CD4-positive, alpha-beta T cell (primary cell): Measurements from ENCODE around the gene CHST12. TPM values are rescaled to one million over a fixed set of nuclear protein-coding genes. Genes with fewer than 3 reads are reported as not detected.

Experiments used
- ATAC-seq: fragments of 200-7000 bp; cut with Tn5 transposase; one replicate; pipeline ENCODE4 v1.10.0; 2022; ENCODE audit warnings: mild to moderate bottlenecking; ENCODE audit not compliant: poor library complexity
- CTCF ChIA-PET: fragments of 350-600 bp; sonication (Branson Sonifier 250); formaldehyde crosslinking; loops from one replicate; lab custom pipeline; 2021; ENCODE audit warnings: antibody characterized with exemption, inconsistent platforms; lab: Charles Lee
- POLR2A ChIA-PET: fragments of 350-600 bp; sonication (Branson Sonifier 250); formaldehyde crosslinking; loops from one replicate; lab custom pipeline; 2021; ENCODE audit warnings: antibody characterized with exemption, inconsistent platforms; lab: Charles Lee
- DNase-seq, 14 experiments: peaks; one replicate each; pipeline ENCODE4 v3.0.0-alpha.2; 2013 to 2020; ENCODE audit warnings: mixed read lengths in 2 of 14
- H3K27ac ChIP-seq, 2 donors: one replicate each; pipeline versions ENCODE4 v1.5.1 to v1.7.0; 2013; ENCODE audit warnings: low read length in 2 of 2, low read depth in 1 of 2, mild to moderate bottlenecking in 1 of 2
- H3K27me3 ChIP-seq, 2 experiments: 1 replicate in 1 of 2; 2 replicates in 1 of 2; pipeline versions ENCODE4 v1.6.1 to v1.7.0; 2013; ENCODE audit warnings: low read length in 2 of 2, control low read depth in 1 of 2, mild to moderate bottlenecking in 1 of 2, moderate library complexity in 1 of 2; ENCODE audit not compliant: insufficient read depth in 2 of 2, control insufficient read depth in 1 of 2
- H3K36me3 ChIP-seq: one replicate; pipeline ENCODE4 v1.6.1; 2013; ENCODE audit warnings: low read length, control low read depth; ENCODE audit not compliant: insufficient read depth
- H3K4me1 ChIP-seq: one replicate; pipeline ENCODE4 v1.6.1; 2013; ENCODE audit warnings: low read length, control low read depth; ENCODE audit not compliant: insufficient read depth
- H3K4me3 ChIP-seq: one replicate; pipeline ENCODE4 v1.5.1; 2013; ENCODE audit warnings: mild to moderate bottlenecking, low read length, moderate library complexity
- H3K9me3 ChIP-seq, 2 experiments: 1 replicate in 1 of 2; 2 replicates in 1 of 2; pipeline versions ENCODE4 v1.6.1 to v1.7.0; 2013; ENCODE audit warnings: low read length in 2 of 2, mild to moderate bottlenecking in 2 of 2, control low read depth in 1 of 2, moderate library complexity in 1 of 2; ENCODE audit not compliant: control insufficient read depth in 1 of 2, insufficient read depth in 1 of 2
- H3K27ac Mint-ChIP-seq: one replicate; pipeline ENCODE4 v1.8.0; 2020; ENCODE audit warnings: mixed read lengths
- H3K27me3 Mint-ChIP-seq: one replicate; pipeline ENCODE4 v1.8.0; 2021; ENCODE audit warnings: mixed read lengths
- H3K36me3 Mint-ChIP-seq: one replicate; pipeline ENCODE4 v1.8.0; 2021; ENCODE audit warnings: low read depth, mixed read lengths
- H3K4me1 Mint-ChIP-seq: one replicate; pipeline ENCODE4 v1.8.0; 2021; ENCODE audit warnings: low read depth, mixed read lengths
- H3K4me3 Mint-ChIP-seq: one replicate; pipeline ENCODE4 v1.8.0; 2020; ENCODE audit warnings: mild to moderate bottlenecking, mixed read lengths
- H3K9me3 Mint-ChIP-seq: one replicate; pipeline ENCODE4 v1.8.0; 2020; ENCODE audit warnings: mixed read lengths
- intact Hi-C, 2 experiments: fragments of 100-400 bp; cut with DNase I in 1 of 2; cut with micrococcal nuclease in 1 of 2; formaldehyde crosslinking; loops; one replicate each; pipeline versions ENCODE4 v1.15.1 to v1.9.0; 2023 to 2025; cut with DNase I, micrococcal nuclease
- total RNA-seq, 174 experiments: library from RNA in 2 of 174; stranded (reverse) in 2 of 174; gene quantifications; one replicate each; pipeline ENCODE4 v1.2.3 and lab custom pipeline; 2021 to 2026
- TF ChIP-seq, protein P1 (sequence below): fragments of 200-600 bp; IDR thresholded peaks from one replicate; pipeline ENCODE4 v1.8.0; 2022; ENCODE audit warnings: antibody characterized with exemption, mild to moderate bottlenecking

Gene CHST12
- total RNA-seq, 2 experiments from 2014 or later = 6.6 to 8.6 TPM

DNA sequence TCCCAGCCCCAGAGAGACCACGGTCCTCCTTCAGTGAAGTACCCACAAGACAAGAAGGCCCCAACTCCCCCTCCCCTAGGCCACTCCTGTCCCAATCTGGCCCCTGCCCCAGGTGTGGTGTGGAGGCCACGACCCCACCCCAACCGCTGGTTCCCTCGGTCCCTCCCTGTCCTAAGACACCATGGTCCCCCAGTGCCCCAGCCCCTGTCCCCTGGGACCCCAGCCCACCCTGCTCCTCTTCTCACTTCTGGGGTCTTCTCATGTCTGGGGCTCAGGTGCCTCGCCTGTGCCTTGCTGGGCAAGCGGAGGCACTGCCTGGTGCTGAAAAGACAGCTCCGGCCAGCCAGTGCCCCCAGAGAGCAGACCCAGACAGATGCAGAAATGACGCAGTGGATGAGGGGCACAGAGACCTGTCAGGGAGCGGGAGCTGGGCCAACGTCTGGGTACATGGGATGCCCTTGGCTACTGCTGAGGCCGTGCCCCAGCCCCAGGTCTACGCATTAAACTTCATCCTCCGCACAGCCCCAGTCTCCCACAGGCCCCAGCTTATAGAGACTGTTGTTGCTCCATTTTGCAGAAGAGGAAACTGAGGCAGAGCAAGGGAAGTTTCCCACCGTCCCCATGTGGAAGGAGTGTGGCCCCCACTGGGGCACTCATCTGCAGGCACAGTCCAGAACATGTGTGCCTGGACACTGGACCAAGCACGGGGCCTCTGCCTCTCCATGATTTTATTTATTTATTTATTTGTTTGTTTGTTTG, 58.0 kb downstream of the CHST12 start:
- DNase-seq = no peak
- no peaks in the 10 kb centered on the region for H3K9me3 Mint-ChIP-seq
- no peaks in the 10 kb centered on the region for H3K27me3 Mint-ChIP-seq
- ATAC-seq = no peak
- no peaks in the 10 kb centered on the region for H3K36me3 Mint-ChIP-seq
- no peak overlapping the region for H3K4me3 Mint-ChIP-seq
- ChIA-PET POLR2A (no interaction called here), CTCF (no interaction called here)
- no peak overlapping the region for H3K27ac ChIP-seq
- intact Hi-C loops = no loop called here
- H3K4me1 Mint-ChIP-seq = no peaks in the 10 kb centered on the region
- TF ChIP-seq, protein P1, sequence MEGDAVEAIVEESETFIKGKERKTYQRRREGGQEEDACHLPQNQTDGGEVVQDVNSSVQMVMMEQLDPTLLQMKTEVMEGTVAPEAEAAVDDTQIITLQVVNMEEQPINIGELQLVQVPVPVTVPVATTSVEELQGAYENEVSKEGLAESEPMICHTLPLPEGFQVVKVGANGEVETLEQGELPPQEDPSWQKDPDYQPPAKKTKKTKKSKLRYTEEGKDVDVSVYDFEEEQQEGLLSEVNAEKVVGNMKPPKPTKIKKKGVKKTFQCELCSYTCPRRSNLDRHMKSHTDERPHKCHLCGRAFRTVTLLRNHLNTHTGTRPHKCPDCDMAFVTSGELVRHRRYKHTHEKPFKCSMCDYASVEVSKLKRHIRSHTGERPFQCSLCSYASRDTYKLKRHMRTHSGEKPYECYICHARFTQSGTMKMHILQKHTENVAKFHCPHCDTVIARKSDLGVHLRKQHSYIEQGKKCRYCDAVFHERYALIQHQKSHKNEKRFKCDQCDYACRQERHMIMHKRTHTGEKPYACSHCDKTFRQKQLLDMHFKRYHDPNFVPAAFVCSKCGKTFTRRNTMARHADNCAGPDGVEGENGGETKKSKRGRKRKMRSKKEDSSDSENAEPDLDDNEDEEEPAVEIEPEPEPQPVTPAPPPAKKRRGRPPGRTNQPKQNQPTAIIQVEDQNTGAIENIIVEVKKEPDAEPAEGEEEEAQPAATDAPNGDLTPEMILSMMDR = no peak
- H3K27me3 ChIP-seq = no peaks in the 10 kb centered on the region
- peaks cover 10% of the 10 kb centered on the region for H3K4me1 ChIP-seq
- peaks cover 0 to 4% of the 10 kb centered on the region in 2 experiments for H3K9me3 ChIP-seq
- no peak overlapping the region for H3K27ac Mint-ChIP-seq
- no peak overlapping the region for H3K4me3 ChIP-seq
- H3K36me3 ChIP-seq = no peaks in the 10 kb centered on the region

DNA sequence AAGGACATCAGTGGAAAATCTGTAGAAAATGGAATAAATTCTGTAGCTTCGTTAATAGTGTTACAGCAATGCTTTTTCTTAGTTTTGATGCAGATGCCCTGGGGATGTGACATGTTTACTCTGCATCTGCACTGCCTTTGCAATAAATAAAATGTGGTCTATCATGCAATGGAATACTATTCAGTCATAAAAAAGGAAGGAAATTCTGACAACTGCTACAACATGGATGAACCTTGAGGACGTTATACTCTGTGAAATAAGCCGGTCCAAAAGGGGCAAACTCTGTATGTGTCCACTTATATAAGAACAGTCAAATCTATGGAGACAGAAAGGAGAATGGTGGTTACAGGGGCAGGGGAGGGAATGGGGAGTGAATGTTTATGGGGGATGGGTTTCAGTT, 59.3 kb downstream of the CHST12 start:
- no peak overlapping the region for H3K4me3 Mint-ChIP-seq
- CTCF ChIA-PET = no interaction called here
- H3K27ac Mint-ChIP-seq = no peak overlapping the region

DNA sequence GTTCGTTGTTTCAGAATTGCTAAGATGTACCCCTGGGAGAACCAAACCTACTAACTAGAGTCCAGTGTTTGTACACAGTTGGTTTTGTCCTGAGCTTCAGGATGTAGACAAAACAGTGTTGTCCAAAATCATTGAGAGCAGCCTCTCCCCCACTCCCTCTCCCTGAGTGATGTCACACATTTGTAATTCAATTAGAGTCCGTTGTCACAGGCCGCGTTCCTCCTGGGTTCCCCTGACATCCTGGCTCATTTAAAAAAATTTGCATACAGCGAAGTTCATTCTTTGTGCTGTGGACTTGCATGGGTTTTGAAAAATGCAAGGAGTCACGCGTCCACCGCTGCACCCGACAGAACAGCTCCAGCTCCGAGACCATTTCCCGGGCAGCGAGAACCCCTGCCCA, 62.5 kb downstream of the CHST12 start:
- peaks cover 7% of the 10 kb centered on the region for H3K4me1 ChIP-seq
- Mint-ChIP-seq H3K27me3 (peaks cover 8% of the 10 kb centered on the region), H3K4me1 (peaks cover 9% of the 10 kb centered on the region), H3K27ac (no peak overlapping the region), H3K9me3 (no peaks in the 10 kb centered on the region), H3K4me3 (no peak overlapping the region), H3K36me3 (no peaks in the 10 kb centered on the region)
- ChIA-PET CTCF (no interaction called here), POLR2A (no interaction called here)
- no peaks in the 10 kb centered on the region for H3K27me3 ChIP-seq
- H3K4me3 ChIP-seq = no peak overlapping the region
- H3K36me3 ChIP-seq = no peaks in the 10 kb centered on the region
- TF ChIP-seq, protein P1 = no peak
- intact Hi-C loops = no loop called here
- peaks cover 0 to 4% of the 10 kb centered on the region in 2 experiments for H3K9me3 ChIP-seq
- DNase-seq = no peak
- no peak overlapping the region for H3K27ac ChIP-seq
- no peak for ATAC-seq

More for the DNA sequence above, 59.3 kb downstream of the CHST12 start:
- Histone ChIP-seq H3K27me3 (no peaks in the 10 kb centered on the region), H3K9me3 (peaks cover 0 to 4% of the 10 kb centered on the region in 2 experiments), H3K4me3 (no peak overlapping the region), H3K27ac (no peak overlapping the region), H3K4me1 (peaks cover 6% of the 10 kb centered on the region), H3K36me3 (no peaks in the 10 kb centered on the region)
- ATAC-seq (no peak), DNase-seq (no peak)
- TF ChIP-seq, protein P1 = no peak
- Mint-ChIP-seq H3K9me3 (no peaks in the 10 kb centered on the region), H3K4me1 (no peaks in the 10 kb centered on the region), H3K36me3 (no peaks in the 10 kb centered on the region), H3K27me3 (no peaks in the 10 kb centered on the region)
- POLR2A ChIA-PET = no interaction called here
- intact Hi-C loops = no loop called here
